GM21737 (cell line): ENCODE data around the gene TNFSF11.

ENCODE experiments used
- ATAC-seq: cut with Tn5 transposase; IDR thresholded peaks from one replicate; pipeline ENCODE4 v1.9.1; 2021; ENCODE audit warnings: mild to moderate bottlenecking, moderate library complexity; ENCODE audit not compliant: unreplicated experiment

Gene TNFSF11

GRCh38 chr13:42651936-42652641, 78.1 kb downstream of the TNFSF11 start:
- ATAC-seq, result no peak

- ATAC-seq, result no peak
Observed at GRCh38 chr13:42652642-42653415, 78.9 kb downstream of the TNFSF11 start.

- ATAC-seq, result no peak
Observed at GRCh38 chr13:42653679-42654078, 79.7 kb downstream of the TNFSF11 start.

- no peak for ATAC-seq
Observed at GRCh38 chr13:42654212-42654611, 80.3 kb downstream of the TNFSF11 start.

GRCh38 chr13:42654722-42655121, 80.8 kb downstream of the TNFSF11 start:
- ATAC-seq, result no peak

GRCh38 chr13:42656161-42656560, 82.2 kb downstream of the TNFSF11 start:
- ATAC-seq, result no peak

GRCh38 chr13:42656958-42657357, 83.0 kb downstream of the TNFSF11 start:
- ATAC-seq, result no peak
